HepG2 (cell line): ENCODE measurements around the gene FRK. TPM values are rescaled to one million over a fixed set of nuclear protein-coding genes. Genes with fewer than 3 reads are reported as not detected.

Experiments
- ATAC-seq: fragments of 200-7000 bp; cut with Tn5 transposase; 3 replicates; pipeline ENCODE4 v1.9.1; 2020; ENCODE audit warnings: mild to moderate bottlenecking, moderate library complexity
- BruUV-seq: library from RNA; stranded (reverse); fragments of 400-500 nt; replicated peaks from 2 replicates; lab custom pipeline; 2021; lab: Mats Ljungman, UMichigan
- CTCF ChIA-PET: fragments of 300-600 bp; formaldehyde crosslinking; extraction: SDS; loops from one replicate; lab custom pipeline; 2021; ENCODE audit warnings: low total read pairs, inconsistent platforms, low intra/inter-chr PET ratio; lab: Yijun Ruan, JAX
- POLR2A ChIA-PET: fragments of 350-600 bp; sonication (Branson Sonifier 250); formaldehyde crosslinking; loops from one replicate; lab custom pipeline; 2020; ENCODE audit warnings: antibody characterized with exemption, inconsistent platforms; lab: Yijun Ruan, JAX
- DNase-seq: peaks from one replicate; pipeline ENCODE4 v3.0.0-alpha.2; 2015; ENCODE audit warnings: low spot score
- FAIRE-seq: peaks from 3 replicates; lab custom pipeline; 2011; peaks lifted over from hg19 to GRCh38; lab: Jason Lieb, UNC
- H2AFZ ChIP-seq: one replicate; pipeline ENCODE4 v1.6.1; 2011; ENCODE audit warnings: low read length, inconsistent platforms
- H3K27ac ChIP-seq: fragments of 300-600 bp; 3 replicates; pipeline ENCODE4 v1.8.0; 2011; ENCODE audit warnings: mixed run types, mild to moderate bottlenecking, mixed read lengths, low read length, inconsistent platforms; ENCODE audit not compliant: insufficient read depth; ENCODE audit errors: extremely low read length
- H3K27me3 ChIP-seq, 2 experiments: fragments of 200-600 bp in 1 of 2; 2 replicates in 1 of 2; 3 replicates in 1 of 2; pipeline versions ENCODE4 v1.6.0 to v1.8.0; 2011; ENCODE audit warnings: low read length in 2 of 2, mild to moderate bottlenecking in 2 of 2, moderate library complexity in 2 of 2, inconsistent platforms in 1 of 2; ENCODE audit not compliant: insufficient read depth in 2 of 2, control insufficient read depth in 1 of 2
- H3K36me3 ChIP-seq, 2 experiments: fragments of 200-600 bp in 1 of 2; replicated peaks in 1 of 2; 2 replicates in 1 of 2; 3 replicates in 1 of 2; pipeline versions ENCODE4 v1.5.1 to v1.8.0; 2011; ENCODE audit warnings: low read length in 2 of 2, inconsistent platforms in 1 of 2; ENCODE audit not compliant: insufficient read depth in 2 of 2, control insufficient read depth in 1 of 2
- H3K4me1 ChIP-seq: 2 replicates; pipeline ENCODE4 v1.5.1; 2012; ENCODE audit warnings: low read length, inconsistent platforms; ENCODE audit not compliant: insufficient read depth
- H3K4me2 ChIP-seq: 2 replicates; pipeline ENCODE4 v1.6.0; 2011; ENCODE audit warnings: low read depth, low read length, inconsistent platforms
- H3K4me3 ChIP-seq, 3 experiments: fragments of 200-600 bp in 1 of 3; sonication (generic), shearing (Covaris generic) in 1 of 3; replicated peaks in 1 of 3; 2 replicates each; pipeline ENCODE4 v1.5.1; 2011 to 2016; ENCODE audit warnings: low read length in 3 of 3, inconsistent platforms in 2 of 3, low read depth in 2 of 3, mild to moderate bottlenecking in 2 of 3, control low read depth in 1 of 3, mixed read lengths in 1 of 3; ENCODE audit not compliant: insufficient read depth in 1 of 3
- H3K79me2 ChIP-seq: one replicate; pipeline ENCODE4 v1.6.1; 2011; ENCODE audit warnings: low read length, inconsistent platforms; ENCODE audit not compliant: insufficient read depth
- H3K9ac ChIP-seq: 2 replicates; pipeline ENCODE4 v1.6.0; 2011; ENCODE audit warnings: mild to moderate bottlenecking, low read depth, low read length, inconsistent platforms; ENCODE audit not compliant: insufficient read depth
- H3K9me3 ChIP-seq: 2 replicates; pipeline ENCODE4 v1.5.1; 2012; ENCODE audit warnings: mild to moderate bottlenecking, low read length
- H4K20me1 ChIP-seq: 2 replicates; pipeline ENCODE4 v1.6.0; 2011; ENCODE audit warnings: inconsistent platforms, mild to moderate bottlenecking, low read length, moderate library complexity; ENCODE audit not compliant: insufficient read depth
- ARNT ChIP-seq: fragments of 450-650 bp; IDR thresholded peaks from 2 replicates; pipeline ENCODE4 v1.6.1; 2017
- CCAR2 ChIP-seq: fragments of 200-400 bp; formaldehyde crosslinking; optimal IDR thresholded peaks from 2 replicates; pipeline ENCODE3; 2018; ENCODE audit warnings: low read depth, mild to moderate bottlenecking, low read length, moderate library complexity
- DR1 ChIP-seq: sonication (generic); formaldehyde crosslinking; IDR thresholded peaks from 2 replicates; pipeline ENCODE4 v1.8.0; 2021; ENCODE audit warnings: mild to moderate bottlenecking, missing genetic modification reagents, inconsistent platforms
- FOXM1 ChIP-seq: sonication (generic); formaldehyde crosslinking; IDR thresholded peaks from 2 replicates; pipeline ENCODE4 v1.5.0; 2020; ENCODE audit warnings: missing genetic modification reagents
- HINFP ChIP-seq: sonication (generic); formaldehyde crosslinking; IDR thresholded peaks from 2 replicates; pipeline ENCODE4 v1.4.0; 2020; ENCODE audit warnings: low read depth, mild to moderate bottlenecking, missing genetic modification reagents
- HNF4A ChIP-seq: sonication (generic); formaldehyde crosslinking; IDR thresholded peaks from 2 replicates; pipeline ENCODE4 v1.4.0; 2020; ENCODE audit warnings: missing genetic modification reagents
- JUND ChIP-seq: sonication (generic); formaldehyde crosslinking; IDR thresholded peaks from 2 replicates; pipeline ENCODE4 v1.8.0; 2022; ENCODE audit warnings: mild to moderate bottlenecking, missing genetic modification reagents
- KDM1A ChIP-seq: IDR thresholded peaks from 2 replicates; pipeline ENCODE4 v1.6.1; 2016; ENCODE audit warnings: missing compliant biosample characterization
- KDM2A ChIP-seq: sonication (generic); formaldehyde crosslinking; IDR thresholded peaks from 2 replicates; pipeline ENCODE4 v1.4.0; 2020; ENCODE audit warnings: low read depth, missing genetic modification reagents, borderline replicate concordance
- KMT2A ChIP-seq: sonication (generic); formaldehyde crosslinking; IDR thresholded peaks from 2 replicates; pipeline ENCODE4 v1.4.0; 2020; ENCODE audit warnings: missing genetic modification reagents
- MAFG ChIP-seq: sonication (generic); formaldehyde crosslinking; IDR thresholded peaks from 2 replicates; pipeline ENCODE4 v1.5.1; 2020; ENCODE audit warnings: mild to moderate bottlenecking, missing genetic modification reagents
- PITX1 ChIP-seq: sonication (generic); formaldehyde crosslinking; IDR thresholded peaks from 2 replicates; pipeline ENCODE4 v1.5.1; 2020; ENCODE audit warnings: mild to moderate bottlenecking, missing genetic modification reagents
- RBM22 ChIP-seq: fragments of 200-400 bp; formaldehyde crosslinking; optimal IDR thresholded peaks from 2 replicates; pipeline ENCODE3; 2017; ENCODE audit warnings: mild to moderate bottlenecking, low read length, moderate library complexity
- TCF7L2 ChIP-seq: IDR thresholded peaks from 2 replicates; pipeline ENCODE4 v1.6.1; 2011; ENCODE audit warnings: mild to moderate bottlenecking, low read depth, low read length, moderate library complexity
- THRA ChIP-seq: sonication (generic); formaldehyde crosslinking; IDR thresholded peaks from 2 replicates; pipeline ENCODE4 v1.4.0; 2020; ENCODE audit warnings: missing genetic modification reagents, borderline replicate concordance
- TMF1 ChIP-seq: sonication (generic); formaldehyde crosslinking; IDR thresholded peaks from 2 replicates; pipeline ENCODE4 v1.8.1; 2022; ENCODE audit warnings: low read depth, missing genetic modification reagents
- ZBTB14 ChIP-seq: sonication (generic); formaldehyde crosslinking; IDR thresholded peaks from 2 replicates; pipeline ENCODE4 v1.4.0; 2020; ENCODE audit warnings: missing genetic modification reagents
- ZBTB20 ChIP-seq: sonication (generic); formaldehyde crosslinking; IDR thresholded peaks from 2 replicates; pipeline ENCODE4 v1.8.1; 2023; ENCODE audit warnings: missing genetic modification reagents, low read depth, mild to moderate bottlenecking, borderline replicate concordance
- ZC3H13 ChIP-seq: sonication (generic); formaldehyde crosslinking; IDR thresholded peaks from 2 replicates; pipeline ENCODE4 v1.8.1; 2023; ENCODE audit warnings: mild to moderate bottlenecking, missing genetic modification reagents, moderate library complexity
- ZC3H4 ChIP-seq: sonication (generic); formaldehyde crosslinking; IDR thresholded peaks from 2 replicates; pipeline ENCODE4 v1.4.0; 2020; ENCODE audit warnings: missing genetic modification reagents, borderline replicate concordance
- ZNF207 ChIP-seq: fragments of 450-650 bp; IDR thresholded peaks from 2 replicates; pipeline ENCODE4 v1.6.1; 2016; ENCODE audit warnings: antibody characterized with exemption, borderline replicate concordance
- ZNF530 ChIP-seq: sonication (generic); formaldehyde crosslinking; IDR thresholded peaks from 2 replicates; pipeline ENCODE4 v1.5.0; 2020; ENCODE audit warnings: low read depth, mild to moderate bottlenecking, missing genetic modification reagents
- ZNF567 ChIP-seq: sonication (generic); formaldehyde crosslinking; IDR thresholded peaks from 2 replicates; pipeline ENCODE4 v1.8.1; 2023; ENCODE audit warnings: mild to moderate bottlenecking, missing genetic modification reagents, borderline replicate concordance
- ZNF569 ChIP-seq: sonication (generic); formaldehyde crosslinking; IDR thresholded peaks from 2 replicates; pipeline ENCODE4 v1.5.0; 2020; ENCODE audit warnings: mild to moderate bottlenecking, missing genetic modification reagents, moderate library complexity, borderline replicate concordance
- WGBS: methylation state at CpG from one replicate; pipeline ENCODE4 v1.1.6; 2017; ENCODE audit warnings: low lambda C conversion rate; 5-methylcytosine and 5-hydroxymethylcytosine counted together
- in situ Hi-C: cut with HindIII; loops from 2 replicates; pipeline ENCODE4 v1.10.0; 2017; ENCODE audit warnings: low pct_unique_long_range_greater_than_20kb; ENCODE audit not compliant: extremely low pct_ligation_motif_present
- intact Hi-C: fragments of 100-400 bp; cut with micrococcal nuclease; formaldehyde crosslinking; loops from one replicate; pipeline ENCODE4 v1.10.0; 2022; ENCODE audit not compliant: unreplicated experiment
- polyA plus RNA-seq, 8 experiments: library from polyadenylated mRNA; depleted of rRNA in 3 of 8; stranded (reverse) in 7 of 8; unstranded in 1 of 8; fragments of >200 nt; fragmentation: Illumina TruSeq in 4 of 8; extraction: Trizol in 4 of 8; gene quantifications; 2 replicates each; pipeline versions ENCODE4 v1.2.1 to v1.2.3, GENCODE V29; 2011 to 2016; ENCODE audit warnings: low read depth in 4 of 8, missing spikeins in 1 of 8, mixed read lengths in 1 of 8; ENCODE audit not compliant: insufficient read depth in 1 of 8
- total RNA-seq, 5 experiments: library from RNA; depleted of rRNA; stranded (reverse); fragments of >200 nt; fragmentation: Illumina TruSeq; extraction: Trizol; gene quantifications; 2 replicates each; pipeline ENCODE4 v1.2.3, GENCODE V29; 2016; ENCODE audit warnings: low read depth in 1 of 5

FRK gene
- total and polyA plus RNA-seq, 2 of the 13 experiments (the other 11 are each of a cell fraction or from before 2014, with no cell fraction given) = 1.3 to 2.9 TPM

- no peak overlapping the region for H3K9ac ChIP-seq
- H3K4me1 ChIP-seq = peaks cover 59% of the 10 kb centered on the region
- 13% methylated on average over 3 of the region's 3 CpGs for WGBS
- H3K4me3 ChIP-seq = peak overlapping the region in 1 of 3 experiments; percentile 41; a peak in 2 of 6 replicates
- peaks cover 5 to 18% of the 10 kb centered on the region in 2 experiments for H3K36me3 ChIP-seq
- no peaks in the 10 kb centered on the region for H4K20me1 ChIP-seq
- DNase-seq (peak; percentile 70), ATAC-seq (peak; percentile 52), FAIRE-seq (peak; percentile 85)
- BruUV-seq = no TSS peak
- intact Hi-C loops (loop anchor here (10.0 kb wide), 1 partner anchor 170 kb away; the partner anchor contains the start of gene TSPYL1), in situ Hi-C loops (no loop called here)
- ChIA-PET CTCF (no interaction called here), POLR2A (no interaction called here)
- no peaks in the 10 kb centered on the region; a peak in 1 of 5 replicates for H3K27me3 ChIP-seq
- H3K27ac ChIP-seq = peak overlapping the region; percentile 33
- peak overlapping the region; percentile 62 for H3K4me2 ChIP-seq
- peaks cover 25% of the 10 kb centered on the region for H3K79me2 ChIP-seq
- H2AFZ ChIP-seq = no peak overlapping the region
- H3K9me3 ChIP-seq = no peaks in the 10 kb centered on the region
- TF ChIP-seq HNF4A (CRISPR knock-in tag) (peak; percentile 84), ZNF530 (CRISPR knock-in tag) (no peak), TCF7L2 (no peak), KDM2A (CRISPR knock-in tag) (no peak), ZNF207 (no peak), FOXM1 (CRISPR knock-in tag) (no peak), JUND (CRISPR knock-in tag) (no peak), ZC3H4 (no peak), DR1 (CRISPR knock-in tag) (no peak), TMF1 (no peak), ZBTB20 (CRISPR knock-in tag) (no peak), HINFP (no peak), ZNF567 (no peak), ZC3H13 (CRISPR knock-in tag) (no peak), KMT2A (CRISPR knock-in tag) (no peak; the same call in 1 of the 2 replicates), CCAR2 (no peak), PITX1 (no peak), THRA (CRISPR knock-in tag) (0 out of 2 replicates have a peak, but pooled peaks have one; percentile 27), ZNF569 (no peak), ARNT (no peak), RBM22 (no peak), KDM1A (CRISPR knock-in tag) (no peak), MAFG (CRISPR knock-in tag) (no peak), ZBTB14 (no peak)
Measured at GRCh38 chr6:116105247-116105646, 44.6 kb upstream of the FRK start.
